DND-41 (cell line): ENCODE data around the gene PRR16.

ENCODE experiments used
- ATAC-seq: fragments of 200-7000 bp; cut with Tn5 transposase; 3 replicates; pipeline ENCODE4 v1.9.1; 2021; ENCODE audit warnings: low read depth; ENCODE audit not compliant: insufficient read depth
- DNase-seq: peaks from one replicate; pipeline ENCODE4 v3.0.0-alpha.2; 2020
- H2AFZ ChIP-seq: 2 replicates; pipeline ENCODE4 v1.6.0; 2012; ENCODE audit warnings: low read depth, low read length
- H3K27ac ChIP-seq: 2 replicates; pipeline ENCODE4 v1.5.1; 2012; ENCODE audit warnings: low read length, inconsistent platforms
- H3K27me3 ChIP-seq: fragments of 200-600 bp; sonication (generic); 2 replicates; pipeline ENCODE4 v1.6.0; 2012; ENCODE audit warnings: low read length, mild to moderate bottlenecking, inconsistent platforms; ENCODE audit not compliant: insufficient read depth, poor library complexity
- H3K36me3 ChIP-seq: 2 replicates; pipeline ENCODE4 v1.5.1; 2012; ENCODE audit warnings: low read length, inconsistent platforms; ENCODE audit not compliant: insufficient read depth
- H3K4me1 ChIP-seq: 2 replicates; pipeline ENCODE4 v1.5.1; 2012; ENCODE audit warnings: mild to moderate bottlenecking, low read length; ENCODE audit not compliant: insufficient read depth
- H3K4me2 ChIP-seq: 2 replicates; pipeline ENCODE4 v1.6.0; 2012; ENCODE audit warnings: mild to moderate bottlenecking, moderate library complexity, low read length, inconsistent platforms; ENCODE audit not compliant: insufficient read depth
- H3K4me3 ChIP-seq, 2 experiments: fragments of 200-600 bp in 1 of 2; shearing (Covaris generic) in 1 of 2; 2 replicates each; pipeline ENCODE4 v1.5.1; 2012 to 2016; ENCODE audit warnings: inconsistent platforms in 2 of 2, low read length in 2 of 2, mild to moderate bottlenecking in 2 of 2, low read depth in 1 of 2, moderate library complexity in 1 of 2
- H3K79me2 ChIP-seq: 2 replicates; pipeline ENCODE4 v1.6.0; 2012; ENCODE audit warnings: low read length, inconsistent platforms; ENCODE audit not compliant: insufficient read depth
- H3K9ac ChIP-seq: 2 replicates; pipeline ENCODE4 v1.6.0; 2012; ENCODE audit warnings: low read depth, mild to moderate bottlenecking, inconsistent platforms, low read length, moderate library complexity
- H3K9me3 ChIP-seq: 2 replicates; pipeline ENCODE4 v1.5.1; 2012; ENCODE audit warnings: low read length, moderate library complexity, mild to moderate bottlenecking, inconsistent platforms; ENCODE audit not compliant: insufficient read depth, severe bottlenecking
- H4K20me1 ChIP-seq: 2 replicates; pipeline ENCODE4 v1.6.0; 2012; ENCODE audit warnings: low read length; ENCODE audit not compliant: insufficient read depth
- CTCF ChIP-seq: IDR thresholded peaks from 2 replicates; pipeline ENCODE4 v1.5.1; 2012; ENCODE audit warnings: borderline replicate concordance, low read length, moderate library complexity, mild to moderate bottlenecking; ENCODE audit not compliant: poor library complexity, severe bottlenecking; ENCODE audit errors: extremely low read depth
- EZH2 ChIP-seq: IDR thresholded peaks from 3 replicates; pipeline ENCODE4 v1.6.1; 2012; ENCODE audit warnings: borderline replicate concordance, low read depth, mild to moderate bottlenecking, moderate library complexity, low read length, inconsistent platforms; ENCODE audit not compliant: severe bottlenecking

PRR16 gene

GRCh38 chr5:120528609-120529008 lies 64.5 kb downstream of the PRR16 start:
- Histone ChIP-seq H4K20me1 (no peaks in the 10 kb centered on the region), H3K27ac (no peak overlapping the region), H3K4me2 (no peak overlapping the region), H3K4me1 (no peaks in the 10 kb centered on the region), H3K9me3 (no peaks in the 10 kb centered on the region), H3K9ac (no peak overlapping the region), H2AFZ (no peak overlapping the region), H3K36me3 (no peaks in the 10 kb centered on the region), H3K79me2 (no peaks in the 10 kb centered on the region), H3K27me3 (no peaks in the 10 kb centered on the region), H3K4me3 (no peak overlapping the region)
- no peak for DNase-seq
- TF ChIP-seq EZH2 (no peak), CTCF (no peak)
- ATAC-seq, result no peak

- Histone ChIP-seq H3K27ac (no peak overlapping the region), H3K4me1 (no peaks in the 10 kb centered on the region), H3K9ac (no peak overlapping the region), H3K4me2 (no peak overlapping the region), H3K9me3 (no peaks in the 10 kb centered on the region), H2AFZ (no peak overlapping the region), H4K20me1 (no peaks in the 10 kb centered on the region), H3K4me3 (no peak overlapping the region), H3K36me3 (no peaks in the 10 kb centered on the region), H3K79me2 (no peaks in the 10 kb centered on the region), H3K27me3 (no peaks in the 10 kb centered on the region)
- ATAC-seq (no peak), DNase-seq (no peak)
- no peak for TF ChIP-seq EZH2
- TF ChIP-seq CTCF, result no peak
These were observed 65.3 kb downstream of the PRR16 start for GRCh38 chr5:120529386-120529785.

GRCh38 chr5:120531215-120531614 lies 67.1 kb downstream of the PRR16 start:
- no peaks in the 10 kb centered on the region for H4K20me1 ChIP-seq
- no peak overlapping the region for H2AFZ ChIP-seq
- H3K9me3 ChIP-seq, result no peaks in the 10 kb centered on the region
- TF ChIP-seq EZH2 (no peak), CTCF (no peak)
- ATAC-seq (no peak), DNase-seq (no peak)
- H3K4me2 ChIP-seq, result no peak overlapping the region
- H3K27ac ChIP-seq, result no peak overlapping the region
- no peak overlapping the region for H3K9ac ChIP-seq
- no peak overlapping the region for H3K4me3 ChIP-seq
- no peaks in the 10 kb centered on the region for H3K4me1 ChIP-seq
- H3K79me2 ChIP-seq, result no peaks in the 10 kb centered on the region
- no peaks in the 10 kb centered on the region for H3K27me3 ChIP-seq
- no peaks in the 10 kb centered on the region for H3K36me3 ChIP-seq

GRCh38 chr5:120532835-120533234 lies 68.7 kb downstream of the PRR16 start:
- no peak overlapping the region for H3K9ac ChIP-seq
- H3K4me1 ChIP-seq, result no peaks in the 10 kb centered on the region
- H3K9me3 ChIP-seq, result no peaks in the 10 kb centered on the region
- H3K4me2 ChIP-seq, result no peak overlapping the region
- ATAC-seq (peak; percentile 59; the same call in 2 of the 3 replicates), DNase-seq (peak; percentile 31)
- peak; percentile 54 for TF ChIP-seq CTCF
- TF ChIP-seq EZH2, result no peak
- no peak overlapping the region for H3K4me3 ChIP-seq
- H3K36me3 ChIP-seq, result no peaks in the 10 kb centered on the region
- H3K27me3 ChIP-seq, result no peaks in the 10 kb centered on the region
- H3K27ac ChIP-seq, result no peak overlapping the region
- no peak overlapping the region for H2AFZ ChIP-seq
- H3K79me2 ChIP-seq, result no peaks in the 10 kb centered on the region
- H4K20me1 ChIP-seq, result no peaks in the 10 kb centered on the region
